HUDEP-2 (cell line): Measurements from ENCODE around the gene BAD.

Experiments used
- DNase-seq, 76 experiments: peaks; one replicate each; lab custom pipeline; 2025; ENCODE audit not compliant: unreplicated experiment in 76 of 76; lab: John Stamatoyannopoulos, UW

BAD gene

DNA sequence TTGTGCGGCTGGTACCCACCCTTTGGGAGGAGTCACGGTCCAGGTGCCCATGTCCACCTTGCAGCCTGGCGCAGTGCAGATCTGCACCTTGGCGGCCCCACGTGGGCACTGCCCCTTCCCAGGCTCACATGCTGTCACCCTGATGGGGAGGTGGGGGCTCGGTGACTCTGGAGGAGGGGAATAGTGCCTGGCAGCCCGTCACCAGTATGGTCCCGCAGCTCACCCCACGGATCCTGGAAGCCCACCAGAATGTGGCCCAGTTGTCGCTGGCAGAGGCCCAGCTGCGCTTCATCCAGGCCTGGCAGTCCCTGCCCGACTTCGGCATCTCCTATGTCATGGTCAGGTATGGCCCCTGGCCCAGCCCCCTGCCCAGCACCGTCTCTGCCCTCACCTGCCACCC lies 63.7 kb downstream of the BAD start:
- no peak for DNase-seq

DNA sequence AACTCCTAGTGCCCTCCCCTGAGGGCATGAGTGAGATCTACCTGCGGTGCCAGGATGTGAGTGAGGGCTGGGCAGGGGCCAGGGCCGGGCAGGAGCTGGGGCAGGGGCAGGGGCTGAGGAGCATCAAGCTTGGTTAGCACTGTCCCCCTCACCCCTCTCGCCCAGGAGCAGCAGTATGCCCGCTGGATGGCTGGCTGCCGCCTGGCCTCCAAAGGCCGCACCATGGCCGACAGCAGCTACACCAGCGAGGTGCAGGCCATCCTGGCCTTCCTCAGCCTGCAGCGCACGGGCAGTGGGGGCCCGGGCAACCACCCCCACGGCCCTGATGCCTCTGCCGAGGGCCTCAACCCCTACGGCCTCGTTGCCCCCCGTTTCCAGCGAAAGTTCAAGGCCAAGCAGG lies 64.2 kb downstream of the BAD start:
- DNase-seq: no peak
